KBM-7 (cell line): ENCODE results near the gene TMOD4.

Source experiments
- DNase-seq: peaks from one replicate; pipeline ENCODE4 v3.0.0-alpha.2; 2015
- in situ Hi-C: fragments of 300-500 bp; cut with MboI; formaldehyde crosslinking; loops from 2 replicates; pipeline ENCODE4 v1.14.3; 2020; ENCODE audit warnings: low sequenced_read_pairs, low pct_unique_long_range_greater_than_20kb, mixed read lengths

TMOD4 gene

DNA sequence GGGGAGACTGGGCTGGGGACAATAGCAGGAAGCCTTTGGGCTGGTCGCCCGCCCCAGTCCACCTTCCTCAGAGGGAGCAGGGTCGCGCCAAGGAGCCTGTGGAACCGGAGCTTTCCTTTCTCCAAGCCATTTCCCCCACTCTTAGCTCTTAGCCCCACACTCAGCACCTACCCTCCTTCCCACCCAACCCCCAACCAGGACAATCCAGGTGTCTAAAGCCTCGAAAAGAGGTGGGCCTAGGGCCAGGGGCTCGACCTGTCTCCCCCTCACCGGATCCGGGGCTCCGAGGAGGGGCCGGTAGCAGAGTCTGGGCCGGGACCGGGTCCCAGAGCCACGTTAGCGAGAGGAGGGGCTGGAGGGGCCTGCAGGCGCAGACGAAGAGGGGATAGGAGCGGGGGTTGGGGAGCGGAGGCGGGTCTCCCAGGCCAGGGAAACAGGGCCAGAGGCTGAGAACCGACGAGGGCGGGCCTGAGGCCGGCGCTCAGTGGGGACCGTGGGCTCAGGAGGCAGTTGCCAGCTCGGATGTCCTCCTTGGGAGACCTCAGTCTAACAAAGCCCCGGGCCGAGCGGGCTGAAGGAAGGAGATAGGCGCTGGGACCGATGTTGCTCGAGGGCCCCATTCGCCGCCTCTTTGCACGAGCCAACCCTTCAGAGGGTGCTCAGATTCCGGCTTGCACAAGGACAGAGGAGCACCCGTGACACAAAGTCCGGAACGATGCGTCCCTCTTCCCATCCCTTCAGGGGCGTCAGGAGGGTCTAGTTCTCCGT is 30.3 kb downstream of the TMOD4 start:
- in situ Hi-C loops: no loop called here

DNA sequence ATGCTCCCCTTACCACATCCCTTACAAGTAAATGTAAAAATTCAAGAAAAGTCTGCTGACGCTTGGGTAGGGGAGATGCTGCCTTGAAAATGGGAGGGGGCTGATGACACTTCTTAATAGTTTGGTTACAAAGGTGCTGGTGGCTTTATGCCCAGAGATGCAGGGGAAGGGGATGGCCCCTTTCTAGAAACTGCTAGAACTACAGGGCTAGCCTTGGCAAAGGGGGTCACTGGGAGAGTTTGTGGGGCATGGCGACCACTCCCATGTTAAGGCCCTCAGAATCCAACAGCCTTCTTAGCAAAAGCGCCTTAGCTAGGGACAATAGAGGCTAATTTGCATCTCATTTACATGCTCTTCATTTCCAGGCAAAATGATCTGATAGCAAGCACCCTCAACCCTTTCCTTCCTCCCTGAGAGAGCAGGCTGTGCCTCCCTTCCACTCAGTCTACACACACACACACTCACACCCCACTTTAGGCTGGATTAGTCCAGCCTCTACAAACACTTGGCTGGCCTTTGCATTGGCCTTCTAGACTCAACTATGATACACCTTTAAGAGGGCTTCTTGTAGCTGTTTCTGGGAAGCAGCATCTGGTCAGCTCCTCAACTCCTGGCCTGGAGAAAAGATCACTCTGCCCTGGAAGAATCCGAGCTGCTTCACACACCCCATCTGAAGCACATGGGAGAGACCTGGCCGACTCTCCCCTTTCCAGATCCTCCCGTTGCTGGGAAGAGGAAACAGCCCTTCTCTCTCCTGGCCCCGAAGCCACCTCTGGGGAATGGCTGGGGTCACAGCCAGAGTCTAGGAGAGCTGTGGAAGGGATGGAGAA is 31.1 kb downstream of the TMOD4 start:
- DNase-seq: no peak
- in situ Hi-C loops: no loop called here

More for the DNA sequence above, 30.3 kb downstream of the TMOD4 start:
- no peak for DNase-seq

DNA sequence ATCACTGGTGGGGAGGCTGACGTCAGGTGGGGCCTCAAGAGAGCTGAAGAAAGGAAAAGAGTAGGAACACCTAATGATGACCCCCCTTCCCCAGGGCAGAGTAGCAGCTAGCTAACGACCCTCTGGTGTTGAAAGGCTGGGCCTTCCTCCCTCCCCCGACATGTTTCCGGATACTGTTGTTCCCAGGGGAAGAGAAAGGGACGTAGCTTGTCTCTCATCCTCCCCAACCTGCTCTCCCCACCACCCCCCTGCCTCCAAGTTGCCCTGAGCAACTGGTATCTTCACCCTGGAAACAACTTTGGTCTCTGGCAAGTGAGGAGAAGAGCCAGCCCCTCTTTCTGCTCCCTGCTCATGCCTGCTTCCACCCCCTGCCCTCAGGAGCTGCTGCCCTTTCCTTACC is 31.8 kb downstream of the TMOD4 start:
- in situ Hi-C loops: no loop called here
- DNase-seq: no peak

DNA sequence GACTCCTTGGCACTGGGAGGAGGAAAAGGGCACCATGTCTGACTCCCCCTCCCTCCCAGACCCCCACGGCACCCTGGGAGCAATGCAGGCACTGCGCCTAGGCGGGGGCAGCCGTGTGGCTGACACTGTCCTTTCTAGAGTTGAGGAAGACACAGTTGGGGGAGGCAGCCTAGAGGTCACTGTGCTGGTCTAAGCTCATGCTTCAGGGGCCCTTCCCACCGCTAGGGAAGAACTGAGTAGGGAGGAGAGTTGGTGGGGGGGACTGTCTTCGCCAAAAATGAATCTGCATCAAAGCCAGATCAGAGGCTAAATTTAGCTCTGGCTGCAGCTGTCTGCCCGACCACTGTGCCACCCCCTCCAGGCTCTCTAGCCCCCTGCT is 32.7 kb downstream of the TMOD4 start:
- in situ Hi-C loops: no loop called here
- DNase-seq: no peak

DNA sequence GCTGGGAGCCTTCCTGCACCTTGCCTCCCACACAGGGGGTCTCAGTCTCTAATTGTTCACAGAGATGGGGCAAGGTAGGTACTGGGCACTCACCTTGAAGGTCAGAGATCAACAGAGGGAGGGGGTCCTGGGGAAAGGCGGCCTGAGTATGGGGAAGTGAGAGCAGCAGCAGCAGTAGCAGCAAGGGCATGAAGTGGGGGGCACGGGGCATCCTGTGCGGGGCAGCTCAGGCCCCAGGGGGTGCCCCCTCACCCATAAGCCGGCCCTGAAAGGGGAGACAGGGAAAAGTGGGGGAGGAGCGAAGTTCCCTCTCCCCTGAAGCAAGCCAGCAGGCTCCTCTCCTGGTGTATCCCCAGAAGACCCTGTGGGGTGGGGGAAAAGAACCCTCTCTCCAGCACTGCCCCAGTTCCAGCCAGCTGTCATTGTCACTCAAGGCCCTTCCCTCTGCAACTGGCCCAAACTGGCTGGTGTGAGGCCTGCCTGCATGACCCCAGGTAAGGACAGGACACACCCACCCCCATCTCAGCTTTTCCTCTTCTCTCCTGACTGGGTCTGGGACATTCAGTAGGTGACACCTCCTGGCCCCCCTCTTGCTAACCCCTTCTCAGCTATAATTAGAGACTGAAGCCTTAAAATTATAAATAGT is 33.2 kb downstream of the TMOD4 start:
- in situ Hi-C loops: no loop called here

DNA sequence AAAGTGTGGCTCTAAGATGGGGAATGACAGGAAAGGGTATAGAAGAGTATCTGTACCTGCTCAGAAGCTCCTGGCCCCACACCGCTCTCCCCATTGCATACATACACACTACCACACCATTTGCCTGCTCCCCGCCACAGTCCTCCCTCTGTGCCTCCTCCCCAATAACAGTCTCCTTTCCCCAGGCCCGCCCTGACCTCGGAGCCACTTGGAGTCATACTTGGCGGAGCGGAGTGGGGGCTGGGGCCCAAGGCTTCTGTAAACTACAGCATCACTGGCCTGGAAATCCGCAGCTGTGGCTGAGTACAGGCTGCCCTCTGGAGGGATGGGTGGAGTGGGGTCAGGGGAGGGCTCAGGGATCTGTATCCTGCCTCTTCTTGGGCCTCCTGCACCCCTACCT is 38.0 kb downstream of the TMOD4 start:
- no peak for DNase-seq
- in situ Hi-C loops: no loop called here

More for the DNA sequence above, 33.2 kb downstream of the TMOD4 start:
- no peak for DNase-seq

DNA sequence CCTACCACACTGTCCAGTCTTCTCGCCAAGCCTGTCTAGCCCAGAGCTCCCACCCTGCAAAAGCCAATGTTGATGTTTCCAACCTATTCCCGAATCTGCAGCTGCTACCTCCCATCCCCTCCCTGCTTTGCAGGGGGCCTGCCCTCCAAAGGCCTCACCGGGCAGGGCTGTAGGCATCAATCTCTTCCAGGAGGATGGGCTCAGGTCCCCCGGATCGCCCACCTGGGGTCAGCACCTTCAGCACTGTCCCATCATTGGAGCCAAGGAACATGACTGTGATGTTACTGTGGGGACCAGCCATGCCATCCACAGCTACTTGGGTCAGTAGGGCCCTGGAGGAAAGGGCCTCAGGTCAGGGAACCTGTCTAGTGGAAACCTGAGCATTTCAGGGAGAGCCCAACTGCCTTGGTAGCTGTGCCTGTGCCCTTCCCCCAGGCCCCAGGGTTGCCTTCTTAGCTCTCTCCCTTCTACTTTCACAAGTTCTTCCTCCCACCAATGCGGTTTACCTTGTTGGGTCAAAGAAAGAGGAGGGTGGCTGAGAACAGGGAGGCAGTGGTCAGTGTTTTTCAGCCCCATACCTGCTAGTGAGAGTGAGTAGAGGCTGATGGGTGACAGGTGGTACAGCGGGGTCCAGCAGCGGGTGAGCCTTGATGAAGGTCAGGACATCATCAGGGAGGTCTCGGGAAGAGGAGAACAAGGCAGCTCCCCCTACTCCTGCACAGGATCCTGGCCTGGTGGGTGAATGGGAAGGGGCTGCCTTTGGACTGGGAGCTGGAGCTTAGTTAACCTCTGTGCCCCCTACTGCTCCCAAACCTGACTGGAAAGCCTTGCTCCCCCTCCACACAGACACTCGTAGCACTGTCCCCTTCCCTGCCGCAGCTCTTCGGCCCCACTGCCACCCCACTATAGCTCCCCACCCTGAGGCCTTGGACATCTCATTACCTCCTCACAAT is 40.1 kb downstream of the TMOD4 start:
- in situ Hi-C loops: no loop called here
- DNase-seq: no peak

DNA sequence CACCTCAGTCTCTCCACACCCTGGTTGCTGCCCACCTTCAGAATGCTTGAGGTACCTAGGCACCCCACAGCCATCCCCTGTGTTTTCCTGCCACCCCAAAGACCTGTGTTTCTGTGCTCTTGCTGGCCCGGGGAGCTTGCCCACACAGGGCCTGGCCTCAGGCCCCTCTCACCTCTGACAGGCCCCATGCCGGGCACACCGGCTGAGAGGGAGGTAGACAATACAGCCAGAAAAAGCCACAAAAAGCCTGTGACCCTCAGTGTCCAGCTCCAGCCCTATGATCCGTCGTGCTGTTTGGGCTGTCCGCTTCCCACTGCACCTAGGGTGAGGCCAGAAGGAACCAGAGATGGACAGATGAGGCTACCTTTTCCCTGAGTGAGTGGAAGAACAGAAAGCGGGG is 40.8 kb downstream of the TMOD4 start:
- DNase-seq: no peak
- in situ Hi-C loops: no loop called here

DNA sequence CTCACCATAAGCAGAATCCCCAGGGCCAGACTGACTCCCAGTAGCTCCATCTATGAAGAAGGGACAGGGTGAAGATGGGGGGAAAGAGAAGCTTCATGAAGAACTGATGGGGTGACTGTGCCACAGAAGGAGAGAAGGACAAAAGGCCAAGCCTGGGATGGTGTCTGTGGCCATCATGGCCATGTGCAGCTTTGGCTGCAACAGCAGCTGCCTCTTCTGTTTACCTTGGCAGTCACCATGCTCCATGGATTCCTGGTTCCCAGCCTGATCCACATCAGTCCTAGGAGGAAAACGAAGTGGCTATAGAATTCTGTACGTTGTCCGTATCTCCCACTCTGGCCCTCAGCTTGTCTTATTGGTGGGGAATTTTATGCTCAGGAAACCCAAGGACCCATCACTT is 41.4 kb downstream of the TMOD4 start:
- in situ Hi-C loops: no loop called here
- DNase-seq: no peak

DNA sequence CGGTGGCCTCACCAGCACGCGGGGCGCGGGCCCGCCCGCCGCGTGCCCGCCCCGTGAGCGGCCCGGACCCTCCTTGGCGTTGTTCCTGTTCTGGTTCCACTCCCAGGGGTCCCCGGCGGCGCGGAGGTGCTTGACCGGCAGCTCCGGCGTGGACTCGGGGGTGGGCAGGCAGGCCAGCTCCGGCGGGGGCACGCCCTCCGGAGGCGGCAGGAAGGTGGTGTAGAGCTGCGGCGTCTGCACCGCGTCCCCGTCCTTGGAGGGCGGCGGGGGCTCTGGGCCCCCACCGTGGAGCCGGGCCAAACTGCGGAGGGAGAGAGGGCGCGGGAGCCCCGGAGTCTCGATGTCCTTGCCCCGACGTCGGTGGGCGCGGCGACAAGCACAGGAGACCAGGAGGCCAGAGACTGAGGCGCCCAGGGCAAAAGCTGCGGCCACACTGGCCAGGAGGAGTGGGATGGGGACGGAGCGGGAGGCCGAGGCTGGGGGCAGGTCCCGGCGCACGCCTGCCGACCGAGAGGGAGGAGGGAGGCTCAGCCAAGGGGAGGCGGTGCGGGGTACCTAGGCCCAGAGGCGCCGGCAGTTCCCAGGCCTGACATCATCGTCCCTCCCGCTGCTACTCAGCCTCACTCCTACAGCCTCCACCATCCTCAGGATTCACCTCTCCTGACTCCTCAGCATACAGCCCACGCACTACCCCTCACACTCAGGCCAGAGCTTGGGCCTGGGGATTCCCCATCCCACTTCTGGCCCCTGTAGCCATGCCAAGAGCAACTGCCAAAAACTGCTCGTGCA is 42.6 kb downstream of the TMOD4 start:
- DNase-seq: no peak
- in situ Hi-C loops: no loop called here

DNA sequence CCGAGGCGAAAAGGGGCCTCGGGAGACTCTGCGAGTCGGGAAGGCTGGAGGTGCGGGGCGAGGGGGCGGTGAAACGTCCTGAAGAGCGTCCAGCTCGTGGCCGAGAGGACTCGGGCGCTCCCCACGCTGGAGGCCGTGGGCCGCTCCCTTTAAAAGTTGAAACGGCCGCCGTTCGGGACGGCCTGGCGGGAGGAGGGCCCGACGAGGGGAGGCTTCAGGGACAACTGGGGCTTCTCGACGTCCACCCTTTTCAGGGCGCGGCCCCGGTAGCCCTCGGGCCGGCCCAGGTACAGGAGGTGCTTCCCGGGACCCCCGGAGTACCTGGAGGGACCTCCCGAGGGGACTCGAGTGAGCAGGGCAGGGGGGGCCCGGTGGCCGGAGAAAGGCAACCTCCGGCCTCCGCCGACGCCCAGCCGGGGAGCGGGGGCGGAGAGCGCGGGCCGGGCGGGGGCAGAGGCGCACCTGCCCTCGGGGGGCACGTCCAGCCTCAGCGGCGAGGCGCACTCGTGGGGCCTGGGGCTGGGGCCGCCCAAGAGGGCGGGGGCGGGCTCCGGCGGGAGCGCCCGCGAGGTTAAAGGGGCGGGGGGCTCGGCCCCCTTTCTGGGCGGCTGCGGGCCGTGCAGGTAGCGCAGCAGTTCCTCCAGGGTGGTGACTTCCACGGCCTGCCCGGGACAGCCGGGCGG is 43.3 kb downstream of the TMOD4 start:
- in situ Hi-C loops: no loop called here
- DNase-seq: no peak

DNA sequence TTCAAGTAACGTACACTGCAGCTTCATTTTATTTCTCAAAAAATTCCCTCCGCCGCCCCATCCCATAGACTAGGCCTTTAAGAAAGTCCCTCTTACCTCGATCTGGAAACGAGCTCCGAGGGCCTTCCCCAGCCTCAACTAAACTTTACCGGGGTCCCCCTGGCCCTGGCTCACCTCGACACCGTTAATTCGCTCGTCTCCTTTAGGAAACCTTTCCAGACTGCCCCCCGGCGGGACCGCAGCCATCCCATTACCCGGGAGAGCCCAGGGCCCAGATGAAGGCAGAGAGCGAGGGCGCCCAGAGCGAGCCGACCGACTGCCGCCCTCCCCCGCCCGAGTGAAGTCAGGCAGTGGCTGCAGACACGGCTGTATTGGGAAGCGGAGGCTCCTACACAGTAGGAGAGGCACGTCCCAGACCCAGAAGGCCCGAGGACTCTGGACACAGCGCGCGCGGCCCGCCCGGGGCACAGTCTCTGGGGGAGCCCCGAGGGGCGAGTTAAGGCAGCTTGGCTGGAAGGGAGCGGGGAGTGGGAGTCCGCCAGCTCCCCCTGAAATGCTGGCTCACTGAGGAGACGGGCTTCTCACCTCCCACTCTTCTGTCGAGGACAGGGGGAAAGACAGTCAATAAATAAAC is 44.0 kb downstream of the TMOD4 start:
- in situ Hi-C loops: no loop called here
- no peak for DNase-seq

DNA sequence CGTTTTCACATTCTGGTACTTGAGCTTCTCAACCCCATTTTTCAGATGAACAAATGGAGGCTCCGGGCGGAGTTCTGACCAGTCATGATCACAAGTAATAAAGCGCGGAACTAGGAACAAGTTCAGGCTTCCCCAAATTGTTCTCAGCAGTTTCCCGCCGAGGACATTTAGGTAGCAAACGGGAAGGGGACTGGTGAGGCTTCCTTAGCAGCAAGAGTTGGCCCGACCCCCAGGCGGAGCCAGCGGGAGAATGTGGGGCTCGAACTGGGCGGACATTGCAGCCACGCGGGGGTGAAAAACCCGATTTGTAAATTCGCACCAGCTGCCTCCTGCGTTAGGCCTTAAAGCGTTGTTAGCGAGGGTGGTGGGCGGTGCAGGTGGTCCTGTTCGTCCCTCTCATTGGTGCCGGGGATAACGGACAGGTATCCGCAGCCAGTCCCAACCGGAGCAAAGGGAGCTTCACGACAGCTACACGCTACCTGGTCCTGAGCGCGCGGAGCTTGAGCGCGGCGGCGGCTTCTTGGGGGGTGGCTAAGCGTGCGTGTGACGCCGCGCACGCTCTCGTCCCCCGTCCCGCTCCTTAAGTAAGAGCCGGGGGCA is 44.7 kb downstream of the TMOD4 start:
- in situ Hi-C loops: no loop called here
- DNase-seq: no peak

DNA sequence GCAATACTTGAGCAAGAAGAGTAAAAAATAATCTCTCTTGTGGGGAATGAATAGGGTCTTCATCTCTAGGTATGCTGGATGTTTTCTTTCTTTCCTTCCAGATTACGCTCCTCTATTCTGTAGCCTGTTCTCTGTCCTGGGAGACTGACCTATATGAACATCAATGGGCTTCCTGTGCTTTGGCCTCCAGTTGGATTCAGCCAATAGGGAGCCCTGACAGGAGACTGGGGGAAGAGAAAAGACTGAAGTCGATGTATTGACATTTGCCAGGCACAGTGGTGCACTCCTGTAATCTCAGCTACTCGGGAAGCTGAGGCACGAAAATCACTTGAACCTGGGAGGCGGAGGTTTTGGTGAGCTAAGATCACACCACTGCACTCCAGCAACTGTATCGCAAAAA is 47.0 kb downstream of the TMOD4 start:
- in situ Hi-C loops: no loop called here
- no peak for DNase-seq

DNA sequence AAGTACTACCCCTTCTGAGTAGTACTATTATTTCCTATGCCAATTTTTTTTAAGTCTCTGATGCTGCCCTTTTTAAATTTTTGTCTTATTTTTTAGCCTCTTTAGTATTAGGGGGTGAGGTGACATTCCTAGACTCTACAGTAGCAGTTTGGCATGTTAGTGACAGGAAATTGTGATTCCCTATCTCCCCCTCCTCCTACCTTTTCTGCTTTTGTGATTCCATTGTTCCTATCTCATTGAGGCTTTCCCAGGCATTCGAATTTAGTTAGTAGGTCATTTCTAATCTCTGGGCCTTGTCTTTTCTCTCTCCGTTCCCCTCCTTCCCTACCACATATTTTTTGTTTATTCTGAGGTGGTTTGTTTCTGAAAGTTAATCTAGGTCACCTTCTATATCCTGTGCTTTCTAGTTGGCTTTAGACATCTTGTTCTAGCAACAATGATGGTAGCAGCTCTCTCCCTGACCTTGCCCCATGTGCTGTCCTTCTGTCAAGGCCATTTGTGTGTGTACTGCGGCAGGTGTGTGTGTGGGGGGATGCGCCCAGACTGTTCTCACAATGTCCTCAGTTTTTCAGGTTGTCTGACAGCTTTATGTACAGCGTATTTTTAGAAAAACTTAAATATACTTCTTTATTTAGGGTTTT is 50.9 kb downstream of the TMOD4 start:
- DNase-seq: no peak
- in situ Hi-C loops: no loop called here
